Coronary artery (tissue), 2 donors: Measurements from ENCODE around the gene ASB2.

Experiments used
- DNase-seq: peaks from one replicate; pipeline ENCODE4 v3.0.0-alpha.2; 2017; ENCODE audit warnings: low spot score
- H3K27ac ChIP-seq, 2 donors: fragments of 200-600 bp; sonication (generic); one replicate each; pipeline ENCODE4 v1.5.1; 2016 to 2019
- H3K4me3 ChIP-seq: fragments of 200-600 bp; sonication (generic); 2 replicates; pipeline ENCODE4 v1.5.1; 2016; ENCODE audit warnings: mild to moderate bottlenecking, moderate library complexity
- CTCF ChIP-seq: fragments of 200-600 bp; sonication (generic); IDR thresholded peaks from one replicate; pipeline ENCODE4 v1.5.1; 2019; ENCODE audit warnings: antibody characterized with exemption

Gene ASB2

GRCh38 chr14:93924592-93925355 lies 51.6 kb downstream of the ASB2 start:
- H3K27ac ChIP-seq: no peak overlapping the region
- H3K4me3 ChIP-seq: no peak overlapping the region
- no peak for DNase-seq
- no peak for TF ChIP-seq CTCF

GRCh38 chr14:93923626-93924025 lies 52.7 kb downstream of the ASB2 start:
- Histone ChIP-seq H3K4me3 (no peak overlapping the region), H3K27ac (no peak overlapping the region)
- no peak for TF ChIP-seq CTCF
- DNase-seq: no peak

GRCh38 chr14:93921001-93921806 lies 55.2 kb downstream of the ASB2 start:
- H3K4me3 ChIP-seq: no peak overlapping the region
- no peak for TF ChIP-seq CTCF
- no peak for DNase-seq
- H3K27ac ChIP-seq: no peak overlapping the region

GRCh38 chr14:93917141-93917540 lies 59.2 kb downstream of the ASB2 start:
- no peak for DNase-seq
- no peak overlapping the region for H3K27ac ChIP-seq
- TF ChIP-seq CTCF: no peak
- no peak overlapping the region for H3K4me3 ChIP-seq

GRCh38 chr14:93916498-93916897 lies 59.9 kb downstream of the ASB2 start:
- Histone ChIP-seq H3K4me3 (no peak overlapping the region), H3K27ac (no peak overlapping the region)
- DNase-seq: no peak
- no peak for TF ChIP-seq CTCF

- Histone ChIP-seq H3K27ac (no peak overlapping the region), H3K4me3 (no peak overlapping the region)
- no peak for DNase-seq
- no peak for TF ChIP-seq CTCF
Observed at GRCh38 chr14:93915800-93916199, 60.6 kb downstream of the ASB2 start.
